ENCODE measurements around the gene CD22. TPM values are rescaled to one million over a fixed set of nuclear protein-coding genes. Genes with fewer than 3 reads are reported as not detected.

The CD22 gene
- total and polyA plus RNA-seq, 2 donors from 2014 or later = 0.82 to 15.4 TPM

- H3K27me3 ChIP-seq (ENCODE audit: control insufficient read depth, insufficient read depth, low read length) = no peaks in the 10 kb centered on the region
- no peak overlapping the region for H3K4me3 ChIP-seq (ENCODE audit: low read length in 3 of 3)
- peaks cover 0 to 2% (median 0%) of the 10 kb centered on the region in 3 donors for H3K9me3 ChIP-seq (ENCODE audit: control insufficient read depth in 2 of 3, insufficient read depth in 1 of 3, low read length in 3 of 3)
- no peaks in the 10 kb centered on the region for H3K4me1 ChIP-seq (ENCODE audit: control insufficient read depth in 2 of 3, insufficient read depth in 2 of 3, low read depth in 1 of 3, low read length in 3 of 3)
- DNase-seq (no peak), FAIRE-seq (no peak)
- no peak overlapping the region for H3K9ac ChIP-seq (ENCODE audit: low read length in 3 of 3)
- no peaks in the 10 kb centered on the region for H3K36me3 ChIP-seq (ENCODE audit: control insufficient read depth in 2 of 3, insufficient read depth in 3 of 3, low read length in 3 of 3)
- H3K27ac ChIP-seq (ENCODE audit: low read depth in 2 of 2, low read length in 2 of 2) = no peak overlapping the region
- TF ChIP-seq CTCF (IDR thresholded peaks at IDR 0.05; ENCODE audit: borderline replicate concordance, extremely low read depth, insufficient read depth) = no peak
- intact Hi-C loops (cut with DNase I) = no loop called here
Observed at GRCh38 chr19:35301961-35302360, 27.0 kb upstream of the CD22 start.

GRCh38 chr19:35302446-35302845, 26.5 kb upstream of the CD22 start:
- Histone ChIP-seq H3K9ac (ENCODE audit: low read length in 3 of 3) (no peak overlapping the region), H3K4me1 (ENCODE audit: control insufficient read depth in 2 of 3, insufficient read depth in 2 of 3, low read depth in 1 of 3, low read length in 3 of 3) (peaks cover 0 to 2% (median 0%) of the 10 kb centered on the region in 3 donors), H3K4me3 (ENCODE audit: low read length in 3 of 3) (no peak overlapping the region), H3K36me3 (ENCODE audit: control insufficient read depth in 2 of 3, insufficient read depth in 3 of 3, low read length in 3 of 3) (no peaks in the 10 kb centered on the region), H3K9me3 (ENCODE audit: control insufficient read depth in 2 of 3, insufficient read depth in 1 of 3, low read length in 3 of 3) (peaks cover 0 to 2% (median 0%) of the 10 kb centered on the region in 3 donors), H3K27ac (ENCODE audit: low read depth in 2 of 2, low read length in 2 of 2) (no peak overlapping the region), H3K27me3 (ENCODE audit: control insufficient read depth, insufficient read depth, low read length) (no peaks in the 10 kb centered on the region)
- TF ChIP-seq CTCF (IDR thresholded peaks at IDR 0.05; ENCODE audit: borderline replicate concordance, extremely low read depth, insufficient read depth) = no peak
- FAIRE-seq = no peak
- DNase-seq = no peak
- intact Hi-C loops (cut with DNase I) = no loop called here

- Histone ChIP-seq H3K4me3 (ENCODE audit: low read length in 3 of 3) (no peak overlapping the region), H3K9ac (ENCODE audit: low read length in 3 of 3) (no peak overlapping the region), H3K27ac (ENCODE audit: low read depth in 2 of 2, low read length in 2 of 2) (no peak overlapping the region), H3K36me3 (ENCODE audit: control insufficient read depth in 2 of 3, insufficient read depth in 3 of 3, low read length in 3 of 3) (no peaks in the 10 kb centered on the region), H3K4me1 (ENCODE audit: control insufficient read depth in 2 of 3, insufficient read depth in 2 of 3, low read depth in 1 of 3, low read length in 3 of 3) (peaks cover 0 to 2% (median 0%) of the 10 kb centered on the region in 3 donors), H3K27me3 (ENCODE audit: control insufficient read depth, insufficient read depth, low read length) (no peaks in the 10 kb centered on the region), H3K9me3 (ENCODE audit: control insufficient read depth in 2 of 3, insufficient read depth in 1 of 3, low read length in 3 of 3) (no peaks in the 10 kb centered on the region)
- DNase-seq = no peak
- TF ChIP-seq CTCF (IDR thresholded peaks at IDR 0.05; ENCODE audit: borderline replicate concordance, extremely low read depth, insufficient read depth) = no peak
- intact Hi-C loops (cut with DNase I) = no loop called here
- FAIRE-seq = no peak
Observed at GRCh38 chr19:35303357-35303915, 25.6 kb upstream of the CD22 start.

- TF ChIP-seq CTCF (IDR thresholded peaks at IDR 0.05; ENCODE audit: borderline replicate concordance, extremely low read depth, insufficient read depth) = no peak
- DNase-seq (no peak), FAIRE-seq (no peak)
- Histone ChIP-seq H3K4me3 (ENCODE audit: low read length in 3 of 3) (no peak overlapping the region), H3K4me1 (ENCODE audit: control insufficient read depth in 2 of 3, insufficient read depth in 2 of 3, low read depth in 1 of 3, low read length in 3 of 3) (peaks cover 0 to 2% (median 2%) of the 10 kb centered on the region in 3 donors), H3K9me3 (ENCODE audit: control insufficient read depth in 2 of 3, insufficient read depth in 1 of 3, low read length in 3 of 3) (no peaks in the 10 kb centered on the region), H3K27ac (ENCODE audit: low read depth in 2 of 2, low read length in 2 of 2) (no peak overlapping the region), H3K9ac (ENCODE audit: low read length in 3 of 3) (no peak overlapping the region), H3K36me3 (ENCODE audit: control insufficient read depth in 2 of 3, insufficient read depth in 3 of 3, low read length in 3 of 3) (no peaks in the 10 kb centered on the region), H3K27me3 (ENCODE audit: control insufficient read depth, insufficient read depth, low read length) (no peaks in the 10 kb centered on the region)
- intact Hi-C loops (cut with DNase I) = no loop called here
Observed at GRCh38 chr19:35304036-35304435, 25.0 kb upstream of the CD22 start.

All from kidney (tissue), 14 donors.